Stimulated activated CD4-positive, alpha-beta T cell treated with anti-CD3 and anti-CD28 coated beads, TNF-alpha, amount 100 ng/mL, for 1 hour (primary cell): ENCODE results near the gene JCHAIN.
"Not testable (repeated sequence)": the region's sequence is repeated elsewhere in the genome, so short reads cannot be mapped to it uniquely, and the experiment has no call there.

Source experiments
- DNase-seq, 3 donors: peaks; one replicate each; pipeline ENCODE4 v3.0.0-alpha.2; 2020; ENCODE audit warnings: low read depth in 3 of 3, low spot score in 1 of 3

JCHAIN gene

DNA sequence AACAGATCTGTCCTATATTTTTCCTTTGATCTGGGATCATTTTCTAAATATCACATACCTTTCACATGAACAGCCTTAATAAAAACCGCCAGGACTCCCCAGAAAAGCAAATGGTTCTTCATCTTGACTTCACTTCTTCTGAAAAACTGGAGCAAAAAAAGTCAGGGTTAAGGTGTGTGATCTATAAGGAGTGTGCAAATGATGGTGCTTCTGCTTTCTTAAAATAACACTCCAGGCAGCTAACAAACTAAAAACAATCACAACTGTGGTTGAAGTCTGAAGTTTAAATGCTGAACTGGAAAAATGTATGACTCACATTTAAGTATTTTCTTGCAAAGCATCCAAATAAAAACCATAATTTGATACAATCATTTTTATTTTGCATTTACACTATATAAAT, at the start of gene JCHAIN:
JCHAIN (minus strand) TSS at position 140 of the 400 bp plus-strand sequence; CDS start at position 122, 18 bp downstream.
- DNase-seq: no peak

DNA sequence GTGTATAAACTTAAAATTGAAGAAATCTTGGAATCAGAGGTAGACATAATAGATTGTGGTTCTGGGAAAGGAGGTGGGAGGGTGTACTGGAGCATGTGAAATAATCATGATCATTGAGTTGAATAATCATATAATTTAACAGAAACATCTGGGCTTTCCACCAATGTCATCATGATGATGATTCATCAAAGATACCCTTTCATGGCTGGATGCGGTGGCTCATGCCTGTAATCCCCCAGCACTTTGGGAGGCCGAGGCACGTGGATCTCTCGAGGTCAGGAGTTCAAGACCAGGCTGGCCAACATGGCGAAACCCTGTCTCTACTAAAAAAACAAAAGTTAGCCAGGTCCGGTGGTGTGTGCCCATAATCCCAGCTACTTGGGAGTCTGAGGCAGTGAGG, 48.8 kb upstream of the JCHAIN start:
- DNase-seq: no peak

DNA sequence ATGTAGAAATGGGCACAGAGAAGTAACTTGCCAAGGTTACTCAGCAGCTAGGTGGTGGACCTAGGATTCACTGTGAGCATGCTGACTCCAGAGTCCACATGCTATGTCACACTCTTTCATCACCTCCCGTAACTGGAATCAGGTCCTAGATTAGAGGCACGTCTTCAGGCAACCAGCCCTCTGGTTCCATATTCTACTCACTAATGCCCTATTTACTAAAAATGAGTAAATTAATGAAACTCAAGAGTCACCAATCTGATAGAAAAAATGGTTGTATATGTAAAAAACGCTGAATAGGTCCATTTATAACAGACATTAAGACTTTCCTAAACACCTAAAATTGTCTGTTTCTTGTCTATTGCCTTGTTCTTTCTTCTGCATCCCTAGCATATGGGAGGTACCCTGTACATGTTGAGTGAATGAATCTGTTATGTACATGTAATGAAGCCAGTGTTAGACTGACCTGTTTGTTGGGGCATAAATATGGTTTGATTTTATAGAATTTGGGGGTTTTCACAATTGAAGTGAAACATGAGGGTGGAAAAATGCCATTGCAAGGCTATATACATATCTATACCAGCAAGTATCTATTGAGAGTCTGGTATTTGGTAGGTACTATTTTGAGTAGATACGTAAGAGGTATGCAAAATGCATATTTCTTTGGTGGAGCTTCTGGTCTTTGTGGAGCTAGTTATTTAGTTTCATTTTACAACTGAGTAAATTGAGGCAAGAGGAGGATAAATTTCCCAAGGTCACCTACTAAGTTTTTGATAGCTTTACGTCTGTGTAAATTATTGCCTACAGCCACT, 48.0 kb upstream of the JCHAIN start:
- DNase-seq: no peak

DNA sequence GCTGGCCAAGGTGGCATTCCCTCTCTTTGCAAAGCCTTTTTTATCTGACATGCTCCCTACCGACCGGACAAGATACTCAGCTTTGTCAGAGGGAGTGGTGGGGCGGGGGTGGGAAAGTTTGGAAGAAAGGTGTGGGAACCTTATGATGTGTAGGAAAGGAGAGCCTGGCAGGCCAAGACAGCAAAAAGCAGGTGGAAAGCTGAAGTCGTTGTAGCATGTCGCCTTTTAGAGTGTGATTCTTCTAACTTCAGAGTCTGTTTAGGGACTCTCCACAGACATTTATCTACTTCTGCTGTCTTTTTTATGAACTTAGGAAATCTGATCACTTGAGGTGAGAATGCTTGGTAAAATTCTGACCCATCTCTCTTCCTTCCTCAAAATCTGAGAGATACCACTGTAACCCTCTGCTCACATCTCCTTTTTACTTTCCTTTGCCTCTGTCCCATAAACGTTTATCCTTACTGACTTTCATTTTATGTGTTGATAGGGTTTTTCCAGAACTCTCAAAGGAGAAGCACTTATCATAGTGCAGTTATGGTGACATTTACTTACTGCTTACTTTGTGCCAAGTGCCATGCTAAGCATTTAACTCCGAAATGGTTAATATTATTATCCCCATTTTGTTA, 47.3 kb upstream of the JCHAIN start:
- DNase-seq: no peak

DNA sequence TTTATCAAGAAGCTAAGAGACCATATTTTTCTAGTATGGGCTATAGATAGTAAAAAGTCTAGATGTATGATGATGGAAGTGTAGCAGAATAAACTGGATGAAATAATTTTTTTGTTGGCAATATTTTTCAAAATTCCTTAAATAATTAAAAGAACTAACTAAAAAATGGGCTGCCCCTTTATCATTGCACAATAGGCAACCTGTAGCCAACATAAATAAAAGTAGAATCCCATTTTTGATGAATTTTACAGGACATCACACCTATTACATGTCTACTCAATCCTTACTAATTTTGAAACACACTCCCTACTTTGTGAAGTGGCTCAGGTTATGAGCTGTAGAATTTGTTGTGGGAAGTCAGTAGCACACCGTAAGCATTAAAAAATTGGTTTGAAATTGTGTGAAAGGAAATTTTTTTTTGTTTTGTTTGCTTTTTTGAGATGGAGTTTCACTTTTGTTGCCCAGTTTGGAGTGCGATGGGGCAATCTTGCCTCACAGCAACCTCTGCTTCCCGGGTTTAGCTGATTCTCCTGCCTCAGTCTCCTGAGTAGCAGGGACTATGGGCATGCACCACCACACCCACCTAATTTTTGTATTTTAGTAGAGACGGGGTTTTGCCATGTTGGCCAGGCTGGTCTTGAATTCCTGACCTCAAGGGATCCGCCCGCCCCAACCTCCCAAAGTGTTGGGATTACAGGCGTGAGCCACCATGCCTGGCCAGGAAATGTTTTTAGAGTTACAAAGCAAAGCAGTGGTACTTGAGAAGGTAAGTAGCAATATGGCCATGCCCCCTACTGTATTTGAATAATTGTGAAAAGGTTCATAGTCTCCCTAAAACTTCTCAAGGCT, 46.5 kb upstream of the JCHAIN start:
- no peak for DNase-seq

DNA sequence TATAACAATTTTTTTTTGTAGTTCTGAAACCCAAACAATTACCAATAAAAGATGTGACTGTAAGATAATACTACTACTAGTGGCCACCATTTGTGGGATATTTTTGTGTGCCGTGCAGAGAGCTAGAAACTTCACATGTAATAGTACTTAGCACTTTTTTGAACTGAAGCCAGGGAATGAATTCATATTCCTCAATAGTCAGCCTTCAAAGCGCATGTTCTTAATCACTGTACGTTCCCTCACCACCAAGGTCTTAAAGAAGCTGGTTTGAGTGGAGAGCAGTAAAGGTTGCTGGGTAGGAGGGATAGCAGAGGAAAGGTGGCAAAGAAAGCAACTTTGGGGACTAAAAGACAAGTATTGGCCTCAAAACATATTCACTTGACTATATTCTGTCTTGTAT, 45.8 kb upstream of the JCHAIN start:
- DNase-seq: no peak

DNA sequence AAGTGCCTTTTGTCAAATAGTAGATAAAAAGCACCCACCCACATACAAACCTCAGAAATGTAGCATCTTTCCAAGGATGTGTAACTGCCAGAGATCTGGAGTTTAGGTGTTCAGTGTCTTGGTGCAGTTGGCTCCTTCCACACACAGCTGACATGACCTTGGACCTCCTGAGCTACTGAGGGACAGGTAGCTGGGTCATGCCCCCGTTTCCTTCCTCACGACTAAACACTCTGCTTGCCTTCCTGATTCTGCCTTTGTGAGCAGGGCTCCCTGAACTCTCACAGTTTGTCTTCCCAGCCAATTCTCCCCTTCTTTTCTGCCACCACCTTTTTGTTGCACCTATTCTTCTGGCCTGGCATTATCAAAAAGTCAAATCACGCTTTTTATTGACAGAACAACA, 45.3 kb upstream of the JCHAIN start:
- no peak for DNase-seq

DNA sequence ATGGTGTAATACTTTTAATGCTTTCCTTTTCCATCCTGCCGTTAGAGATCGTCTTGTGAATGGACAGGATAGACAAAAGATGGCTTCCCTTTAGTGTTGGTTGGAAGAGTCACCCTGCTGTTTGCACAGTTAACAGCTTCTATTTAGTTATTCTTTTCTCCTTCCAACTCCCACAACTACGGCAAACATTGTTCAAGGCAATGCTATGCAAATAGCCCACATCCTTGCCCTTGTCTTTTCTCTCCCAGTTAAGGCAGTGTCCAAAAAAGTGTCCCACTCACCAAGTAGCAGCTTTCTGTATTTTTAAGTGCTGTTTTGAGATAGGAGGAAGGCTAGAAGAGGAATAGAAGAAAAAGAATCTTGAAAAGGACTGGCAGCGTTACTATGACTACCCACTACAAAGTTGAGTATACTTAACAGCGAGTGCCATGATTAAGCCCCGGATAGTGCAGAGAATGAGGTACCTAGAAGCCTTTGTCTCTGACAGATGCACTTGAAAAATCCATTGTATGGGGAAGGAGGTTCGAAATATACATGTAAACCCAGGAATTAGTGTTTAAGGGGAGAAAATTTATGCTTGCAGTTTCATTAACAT, 43.4 kb upstream of the JCHAIN start:
- no peak for DNase-seq

GRCh38 chr4:70706516-70706915, 40.2 kb upstream of the JCHAIN start:
- DNase-seq: no peak

DNA sequence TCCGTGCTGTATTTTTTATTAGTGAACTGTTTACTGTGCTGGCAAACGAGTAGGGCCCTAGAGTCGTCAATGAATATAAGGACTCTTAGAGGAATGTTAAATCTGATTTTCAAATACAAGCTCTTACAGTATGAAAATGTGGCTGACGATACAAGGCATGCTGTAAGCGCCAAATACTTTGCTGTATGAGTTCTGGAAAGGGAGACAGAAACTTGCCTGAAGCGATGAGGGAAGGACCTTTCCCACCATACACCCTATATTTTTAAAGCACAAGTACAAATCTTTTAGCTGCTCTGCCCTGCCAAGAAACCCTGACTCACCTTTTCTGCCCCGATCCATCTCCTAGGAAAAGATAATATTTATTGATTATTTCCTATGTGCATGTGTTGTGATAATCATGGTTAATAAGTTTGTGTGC, 39.7 kb upstream of the JCHAIN start:
- no peak for DNase-seq

GRCh38 chr4:70705183-70706043, 39.1 kb upstream of the JCHAIN start:
- peak; percentile 34 to 55 (median 40) for DNase-seq

DNA sequence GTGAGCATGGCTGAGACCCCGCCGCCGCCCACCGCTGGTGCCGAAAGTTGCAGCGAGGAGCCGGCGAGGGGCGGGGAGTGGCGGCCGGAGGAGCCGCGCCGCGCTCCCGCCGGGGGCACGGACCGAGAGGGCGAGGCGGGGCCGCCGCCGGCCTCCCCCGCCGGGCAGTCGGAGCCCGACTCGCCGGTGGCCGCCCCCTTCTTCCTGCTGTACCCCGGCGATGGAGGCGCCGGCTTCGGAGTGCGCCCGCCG, 38.5 kb upstream of the JCHAIN start:
- no peak for DNase-seq

- peak in 2 of 3 donors; percentile 27 to 30 for DNase-seq
Measured at GRCh38 chr4:70704215-70704930, 38.1 kb upstream of the JCHAIN start.

GRCh38 chr4:70703619-70704214, 37.4 kb upstream of the JCHAIN start:
- DNase-seq: no peak

DNA sequence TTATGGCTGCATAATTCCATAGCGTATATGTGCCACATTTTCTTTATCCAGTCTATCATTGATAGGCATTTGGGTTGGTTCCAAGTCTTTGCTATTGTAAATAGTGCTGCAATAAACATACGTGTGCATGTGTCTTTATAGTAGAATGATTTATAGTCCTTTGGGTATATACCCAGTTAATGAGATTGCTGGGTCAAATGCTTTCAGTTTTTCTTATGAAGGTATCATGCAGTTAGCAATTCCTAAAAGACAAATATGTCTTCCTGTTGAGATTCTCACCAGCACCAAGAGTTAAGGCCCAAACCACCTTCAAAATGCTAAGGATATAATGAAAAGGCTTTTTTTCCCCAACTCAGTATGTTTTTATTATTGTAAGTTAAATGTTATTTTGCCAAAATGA, 36.3 kb upstream of the JCHAIN start:
- not testable (repeated sequence) for DNase-seq

- no peak for DNase-seq
Measured at GRCh38 chr4:70701271-70701670, 35.0 kb upstream of the JCHAIN start.

- DNase-seq: no peak
Measured at GRCh38 chr4:70700712-70701111, 34.4 kb upstream of the JCHAIN start.

DNA sequence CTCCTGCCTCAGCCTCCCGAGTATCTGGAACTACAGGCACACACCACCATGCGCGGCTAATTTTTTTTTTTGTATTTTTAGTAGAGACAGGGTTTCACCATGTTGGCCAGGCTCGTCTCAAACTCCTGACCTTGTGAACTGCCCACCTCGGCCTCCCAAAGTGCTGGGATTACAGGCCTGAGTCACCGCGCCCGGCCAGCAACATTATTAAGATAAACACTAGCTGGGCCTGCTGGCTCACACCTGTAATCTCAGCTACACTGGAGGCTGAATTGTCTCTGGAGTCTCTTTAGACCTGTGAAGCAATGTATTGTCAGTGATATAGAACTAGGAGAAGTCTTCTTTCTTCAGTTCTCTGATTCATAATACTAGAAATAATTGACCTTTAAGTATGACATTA, 32.1 kb upstream of the JCHAIN start:
- DNase-seq: not testable (repeated sequence)

DNA sequence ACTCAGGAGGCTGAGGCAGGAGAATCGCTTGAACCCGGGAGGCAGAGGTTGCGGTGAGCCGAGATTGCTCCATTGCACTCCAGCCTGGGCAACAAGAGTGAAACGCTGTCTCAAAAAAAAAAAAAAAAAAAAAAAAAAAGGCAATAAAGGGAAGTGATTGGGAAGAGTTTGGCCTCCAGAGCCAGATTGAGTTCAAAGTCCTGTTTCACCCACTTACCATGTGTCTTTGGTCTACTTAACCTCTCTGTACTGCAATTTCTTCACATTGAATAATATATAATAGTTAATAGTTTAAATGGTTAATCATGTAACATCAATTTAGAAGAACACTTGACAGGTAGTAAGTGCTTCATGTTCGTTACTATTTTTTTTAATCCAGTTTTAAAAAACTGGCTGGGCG, 28.3 kb upstream of the JCHAIN start:
- DNase-seq: not testable (repeated sequence)

- no peak for DNase-seq
Measured at GRCh38 chr4:70691661-70692060, 25.4 kb upstream of the JCHAIN start.
